Parathyroid adenoma (tissue), 2 donors: ENCODE measurements around the gene PVALB.

Experiments
- H2AFZ ChIP-seq: fragments of 300-600 bp; sonication (generic); one replicate; pipeline ENCODE4 v1.7.0; 2017; ENCODE audit warnings: antibody characterized with exemption, mild to moderate bottlenecking
- H3K27ac ChIP-seq: fragments of 300-600 bp; sonication (generic); one replicate; pipeline ENCODE4 v1.7.0; 2017
- H3K27me3 ChIP-seq: fragments of 300-600 bp; sonication (generic); one replicate; pipeline ENCODE4 v1.7.0; 2017; ENCODE audit warnings: low read length; ENCODE audit not compliant: control insufficient read depth, insufficient read depth
- H3K36me3 ChIP-seq: fragments of 300-600 bp; sonication (generic); one replicate; pipeline ENCODE4 v1.7.0; 2017; ENCODE audit warnings: low read length; ENCODE audit not compliant: control insufficient read depth, insufficient read depth
- H3K4me1 ChIP-seq: fragments of 300-600 bp; sonication (generic); one replicate; pipeline ENCODE4 v1.7.0; 2017; ENCODE audit warnings: control low read depth
- H3K4me2 ChIP-seq: fragments of 300-600 bp; sonication (generic); one replicate; pipeline ENCODE4 v1.7.0; 2017; ENCODE audit warnings: low read length
- H3K4me3 ChIP-seq: fragments of 300-600 bp; sonication (generic); one replicate; pipeline ENCODE4 v1.7.0; 2017; ENCODE audit warnings: low read depth, low read length
- H3K79me2 ChIP-seq: fragments of 300-600 bp; sonication (generic); one replicate; pipeline ENCODE4 v1.7.0; 2017; ENCODE audit warnings: control low read depth
- H3K9ac ChIP-seq: fragments of 300-600 bp; sonication (generic); one replicate; pipeline ENCODE4 v1.7.0; 2017; ENCODE audit warnings: mild to moderate bottlenecking
- H3K9me3 ChIP-seq: fragments of 300-600 bp; sonication (generic); one replicate; pipeline ENCODE4 v1.7.0; 2017; ENCODE audit warnings: low read length; ENCODE audit not compliant: control insufficient read depth
- TF ChIP-seq, protein P1 (sequence below): fragments of 300-600 bp; sonication (generic); IDR thresholded peaks from one replicate; pipeline ENCODE4 v1.7.0; 2017; ENCODE audit warnings: antibody characterized with exemption, mild to moderate bottlenecking
- donor health status: primary hyperparathyroidism.

The PVALB gene

GRCh38 chr22:36830601-36831000 is 13.8 kb upstream of the PVALB start:
- no peak overlapping the region for H3K4me3 ChIP-seq
- H3K36me3 ChIP-seq: no peaks in the 10 kb centered on the region
- TF ChIP-seq, protein P1, sequence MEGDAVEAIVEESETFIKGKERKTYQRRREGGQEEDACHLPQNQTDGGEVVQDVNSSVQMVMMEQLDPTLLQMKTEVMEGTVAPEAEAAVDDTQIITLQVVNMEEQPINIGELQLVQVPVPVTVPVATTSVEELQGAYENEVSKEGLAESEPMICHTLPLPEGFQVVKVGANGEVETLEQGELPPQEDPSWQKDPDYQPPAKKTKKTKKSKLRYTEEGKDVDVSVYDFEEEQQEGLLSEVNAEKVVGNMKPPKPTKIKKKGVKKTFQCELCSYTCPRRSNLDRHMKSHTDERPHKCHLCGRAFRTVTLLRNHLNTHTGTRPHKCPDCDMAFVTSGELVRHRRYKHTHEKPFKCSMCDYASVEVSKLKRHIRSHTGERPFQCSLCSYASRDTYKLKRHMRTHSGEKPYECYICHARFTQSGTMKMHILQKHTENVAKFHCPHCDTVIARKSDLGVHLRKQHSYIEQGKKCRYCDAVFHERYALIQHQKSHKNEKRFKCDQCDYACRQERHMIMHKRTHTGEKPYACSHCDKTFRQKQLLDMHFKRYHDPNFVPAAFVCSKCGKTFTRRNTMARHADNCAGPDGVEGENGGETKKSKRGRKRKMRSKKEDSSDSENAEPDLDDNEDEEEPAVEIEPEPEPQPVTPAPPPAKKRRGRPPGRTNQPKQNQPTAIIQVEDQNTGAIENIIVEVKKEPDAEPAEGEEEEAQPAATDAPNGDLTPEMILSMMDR: no peak
- H3K79me2 ChIP-seq: no peaks in the 10 kb centered on the region
- no peaks in the 10 kb centered on the region for H3K4me1 ChIP-seq
- H3K9me3 ChIP-seq: no peaks in the 10 kb centered on the region
- no peak overlapping the region for H3K27ac ChIP-seq
- no peak overlapping the region for H2AFZ ChIP-seq
- H3K9ac ChIP-seq: no peak overlapping the region
- H3K27me3 ChIP-seq: no peaks in the 10 kb centered on the region
- no peak overlapping the region for H3K4me2 ChIP-seq

- Histone ChIP-seq H2AFZ (no peak overlapping the region), H3K4me2 (no peak overlapping the region), H3K9me3 (no peaks in the 10 kb centered on the region), H3K27ac (no peak overlapping the region), H3K9ac (no peak overlapping the region), H3K36me3 (no peaks in the 10 kb centered on the region), H3K79me2 (no peaks in the 10 kb centered on the region), H3K4me1 (no peaks in the 10 kb centered on the region), H3K27me3 (no peaks in the 10 kb centered on the region), H3K4me3 (no peak overlapping the region)
- TF ChIP-seq, protein P1: no peak
These were observed 12.7 kb upstream of the PVALB start for GRCh38 chr22:36829370-36830002.

DNA sequence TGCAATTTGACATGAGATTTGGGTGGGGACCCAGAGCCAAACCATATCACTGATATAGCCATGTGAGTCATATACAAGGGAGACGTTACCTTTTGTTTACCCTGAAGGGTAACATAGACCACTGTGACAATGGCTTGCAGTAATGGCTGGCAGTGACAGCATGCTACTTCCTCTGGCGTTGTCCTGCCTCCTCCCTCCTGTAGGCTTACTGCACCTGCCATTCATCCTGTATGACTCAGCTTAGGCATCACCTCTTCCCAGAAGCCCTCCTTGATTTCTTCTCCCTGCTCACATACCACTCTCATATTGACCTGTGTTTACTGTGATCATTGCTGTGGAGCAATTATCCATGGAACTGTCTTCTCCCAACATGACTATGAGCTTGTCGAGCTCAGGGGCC is 12.0 kb upstream of the PVALB start:
- Histone ChIP-seq H3K36me3 (no peaks in the 10 kb centered on the region), H3K9me3 (no peaks in the 10 kb centered on the region), H3K27me3 (no peaks in the 10 kb centered on the region), H3K9ac (no peak overlapping the region), H3K27ac (no peak overlapping the region), H3K79me2 (no peaks in the 10 kb centered on the region), H3K4me1 (no peaks in the 10 kb centered on the region), H3K4me2 (no peak overlapping the region), H3K4me3 (no peak overlapping the region), H2AFZ (no peak overlapping the region)
- TF ChIP-seq, protein P1: no peak

GRCh38 chr22:36826262-36826661 is 9.4 kb upstream of the PVALB start:
- no peaks in the 10 kb centered on the region for H3K27me3 ChIP-seq
- no peaks in the 10 kb centered on the region for H3K4me1 ChIP-seq
- H3K9ac ChIP-seq: no peak overlapping the region
- H3K79me2 ChIP-seq: no peaks in the 10 kb centered on the region
- H3K36me3 ChIP-seq: no peaks in the 10 kb centered on the region
- H3K4me3 ChIP-seq: no peak overlapping the region
- no peak overlapping the region for H2AFZ ChIP-seq
- TF ChIP-seq, protein P1: no peak
- no peak overlapping the region for H3K27ac ChIP-seq
- H3K4me2 ChIP-seq: no peak overlapping the region
- no peaks in the 10 kb centered on the region for H3K9me3 ChIP-seq

GRCh38 chr22:36824655-36825054 is 7.8 kb upstream of the PVALB start:
- H3K9ac ChIP-seq: no peak overlapping the region
- H3K4me2 ChIP-seq: no peak overlapping the region
- H2AFZ ChIP-seq: no peak overlapping the region
- no peak overlapping the region for H3K27ac ChIP-seq
- no peaks in the 10 kb centered on the region for H3K9me3 ChIP-seq
- no peaks in the 10 kb centered on the region for H3K36me3 ChIP-seq
- H3K79me2 ChIP-seq: no peaks in the 10 kb centered on the region
- no peaks in the 10 kb centered on the region for H3K27me3 ChIP-seq
- TF ChIP-seq, protein P1: no peak
- H3K4me3 ChIP-seq: no peak overlapping the region
- H3K4me1 ChIP-seq: no peaks in the 10 kb centered on the region
